22Rv1 (cell line): Measurements from ENCODE around the gene NCAPD3.

Source experiments
- ZFX ChIP-seq: fragments of 450-650 bp; IDR thresholded peaks from 2 replicates; pipeline ENCODE4 v1.6.1; 2017; ENCODE audit warnings: antibody characterized with exemption, borderline replicate concordance
- TF ChIP-seq, protein P1 (sequence below): fragments of 450-650 bp; IDR thresholded peaks from 2 replicates; pipeline ENCODE4 v1.5.1; 2017; ENCODE audit warnings: mild to moderate bottlenecking

DNA sequence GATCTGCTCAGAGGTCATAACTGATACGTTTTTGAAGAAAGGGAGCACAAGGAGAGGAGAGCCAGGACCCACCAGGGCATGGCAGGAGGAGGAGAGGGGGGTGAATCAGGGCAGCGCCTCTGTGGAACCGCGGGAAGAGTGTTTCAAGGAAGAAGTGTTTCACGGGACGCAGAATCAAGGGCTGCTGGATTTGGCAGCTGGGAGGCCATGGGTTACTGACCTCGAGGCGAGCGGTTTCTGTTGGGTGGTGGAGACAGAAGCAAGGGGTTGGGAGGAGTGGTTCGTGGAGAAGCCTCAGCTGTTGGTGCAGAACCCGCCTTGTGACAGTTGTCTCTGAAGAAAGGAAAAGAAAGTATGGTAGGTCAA is 13.8 kb upstream of the NCAPD3 start:
- TF ChIP-seq, protein P1, sequence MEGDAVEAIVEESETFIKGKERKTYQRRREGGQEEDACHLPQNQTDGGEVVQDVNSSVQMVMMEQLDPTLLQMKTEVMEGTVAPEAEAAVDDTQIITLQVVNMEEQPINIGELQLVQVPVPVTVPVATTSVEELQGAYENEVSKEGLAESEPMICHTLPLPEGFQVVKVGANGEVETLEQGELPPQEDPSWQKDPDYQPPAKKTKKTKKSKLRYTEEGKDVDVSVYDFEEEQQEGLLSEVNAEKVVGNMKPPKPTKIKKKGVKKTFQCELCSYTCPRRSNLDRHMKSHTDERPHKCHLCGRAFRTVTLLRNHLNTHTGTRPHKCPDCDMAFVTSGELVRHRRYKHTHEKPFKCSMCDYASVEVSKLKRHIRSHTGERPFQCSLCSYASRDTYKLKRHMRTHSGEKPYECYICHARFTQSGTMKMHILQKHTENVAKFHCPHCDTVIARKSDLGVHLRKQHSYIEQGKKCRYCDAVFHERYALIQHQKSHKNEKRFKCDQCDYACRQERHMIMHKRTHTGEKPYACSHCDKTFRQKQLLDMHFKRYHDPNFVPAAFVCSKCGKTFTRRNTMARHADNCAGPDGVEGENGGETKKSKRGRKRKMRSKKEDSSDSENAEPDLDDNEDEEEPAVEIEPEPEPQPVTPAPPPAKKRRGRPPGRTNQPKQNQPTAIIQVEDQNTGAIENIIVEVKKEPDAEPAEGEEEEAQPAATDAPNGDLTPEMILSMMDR: no peak
- TF ChIP-seq ZFX: no peak
